Measurements from ENCODE around the gene EME1.
"Not testable (repeated sequence)": the region's sequence is repeated elsewhere in the genome, so short reads cannot be mapped to it uniquely, and the experiment has no call there.

Gene EME1

DNA sequence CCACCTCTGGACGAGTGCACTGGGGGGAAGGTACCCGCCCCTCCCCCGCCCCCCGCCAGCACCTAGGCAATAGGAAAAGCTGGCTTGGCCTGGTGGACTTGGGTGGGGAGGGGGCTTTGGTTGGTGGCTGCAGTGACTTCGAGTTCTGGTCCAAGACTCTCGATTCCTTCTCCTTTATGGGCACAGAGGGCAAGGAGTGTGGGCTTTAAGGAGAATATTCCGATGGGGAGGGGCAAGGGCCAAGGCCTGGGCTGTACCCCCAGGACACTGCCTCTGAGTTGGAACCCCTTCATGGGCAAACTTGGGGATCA is 53.4 kb downstream of the EME1 start:
- DNase-seq (ENCODE audit: low read depth in 2 of 2): no peak

DNA sequence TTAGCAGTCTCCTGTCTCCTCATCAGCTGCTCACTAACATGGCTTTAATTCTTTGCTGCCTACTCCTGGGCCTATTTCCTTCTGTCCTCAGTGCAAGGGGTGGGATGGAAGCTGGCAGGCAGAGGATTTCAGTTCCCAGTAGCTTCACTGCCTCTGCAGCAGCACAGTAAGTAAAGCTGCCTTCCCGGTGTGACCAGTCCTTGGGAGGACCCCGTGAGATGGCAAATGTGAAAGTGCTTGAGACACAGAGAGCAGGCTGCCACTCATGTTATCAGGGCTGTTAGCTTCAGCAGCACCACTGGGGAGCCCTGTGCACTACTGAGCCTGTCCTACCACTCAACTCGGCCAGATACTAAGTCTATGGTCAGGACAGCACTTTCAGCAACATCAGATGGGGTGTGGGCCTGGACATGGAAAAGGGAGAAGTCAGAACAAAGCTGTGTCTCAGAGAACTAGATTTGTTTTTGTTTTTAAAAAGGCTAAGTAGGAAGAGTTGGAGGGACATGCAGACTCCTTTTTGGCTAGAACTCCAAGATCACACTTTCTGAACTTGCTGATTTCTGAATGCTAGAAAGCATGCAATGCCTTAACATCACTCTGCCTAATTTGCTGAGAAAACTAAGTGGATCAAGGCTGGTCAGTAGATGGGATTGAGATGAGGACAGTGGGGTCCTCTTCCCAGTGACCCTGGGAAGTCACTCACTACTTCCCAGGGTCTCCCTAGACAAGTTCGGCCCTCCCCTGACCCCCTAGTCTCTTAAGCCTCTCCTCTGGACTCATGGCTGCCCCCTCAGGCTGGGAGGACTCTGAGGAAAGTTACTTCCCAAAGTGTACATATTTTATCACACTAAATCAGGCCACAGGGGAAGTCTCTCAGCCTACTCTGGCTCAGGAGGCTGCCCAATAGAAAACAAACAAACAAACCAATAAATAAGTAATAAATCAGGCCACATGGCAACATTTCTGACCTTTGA is 54.1 kb downstream of the EME1 start:
- no peak for DNase-seq (ENCODE audit: low read depth in 2 of 2)

DNA sequence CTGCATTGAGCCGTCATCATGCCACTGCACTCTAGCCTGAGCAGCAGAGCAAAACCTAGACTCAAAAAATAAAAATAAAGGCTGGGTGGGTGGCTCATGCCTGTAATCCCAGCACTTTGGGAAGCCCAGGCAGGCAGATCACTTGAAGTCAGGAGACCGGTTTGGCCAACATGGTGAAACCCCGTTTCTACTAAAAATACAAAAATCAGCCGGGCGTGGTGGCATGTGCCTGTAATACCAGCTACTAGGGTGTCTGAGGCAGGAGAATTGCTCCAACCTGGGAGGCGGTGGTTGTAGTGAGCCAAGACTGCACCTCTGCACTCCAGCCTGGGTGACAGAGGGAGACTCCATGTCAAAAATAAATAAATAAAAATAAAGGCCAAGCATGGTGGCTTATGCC is 55.1 kb downstream of the EME1 start:
- not testable (repeated sequence) for DNase-seq (ENCODE audit: low read depth in 2 of 2)

DNA sequence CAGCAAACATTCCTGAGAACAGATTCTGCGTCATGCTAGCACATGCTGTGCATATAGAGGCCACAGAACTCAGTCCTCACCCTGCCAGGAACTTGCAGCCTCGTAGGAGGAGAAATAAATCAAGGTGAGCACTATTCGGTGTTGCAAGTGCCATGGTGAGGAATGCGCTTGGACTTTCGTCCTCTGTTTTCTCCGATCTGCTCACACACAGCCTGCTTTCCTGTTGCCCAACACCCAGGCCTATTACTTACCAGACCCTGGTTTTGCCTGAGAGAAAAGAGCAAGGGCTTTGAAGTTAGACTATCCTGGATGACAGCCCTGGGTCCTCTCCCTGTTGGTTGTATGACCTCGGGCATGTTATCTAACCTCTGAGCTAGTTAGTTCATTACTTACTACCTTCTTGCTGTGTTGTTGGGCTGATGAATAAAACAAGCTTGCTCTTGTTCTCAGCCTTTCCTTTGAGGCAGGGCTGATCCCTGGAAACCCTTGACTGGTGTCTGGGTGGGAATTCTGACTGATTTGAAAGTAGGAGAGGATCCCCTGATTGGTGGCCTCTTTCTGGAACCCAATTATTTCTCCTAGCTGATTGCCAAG is 55.9 kb downstream of the EME1 start:
- no peak for DNase-seq (ENCODE audit: low read depth in 2 of 2)

DNA sequence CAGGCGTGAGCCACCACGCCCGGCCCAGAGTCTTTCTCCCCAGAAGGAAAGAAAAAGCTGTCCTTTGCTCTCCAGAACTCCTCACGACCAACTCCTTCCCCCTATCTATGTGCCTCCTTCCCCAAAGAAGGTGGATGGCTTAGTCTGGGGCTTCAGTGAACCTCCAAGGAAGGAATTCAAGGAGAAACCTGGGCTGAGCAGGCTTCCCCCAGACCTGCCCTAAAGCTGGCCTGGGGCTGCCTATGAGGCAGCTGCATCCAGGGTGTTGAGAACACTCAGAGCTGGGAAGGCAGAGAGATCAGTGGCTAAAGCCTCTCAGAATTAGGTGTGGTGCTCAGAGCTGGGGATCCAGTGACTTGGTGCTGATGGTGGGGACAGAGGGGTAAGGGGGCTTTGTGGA is 56.8 kb downstream of the EME1 start:
- no peak for DNase-seq (ENCODE audit: low read depth in 2 of 2)

All from stimulated activated CD8-positive, alpha-beta memory T cell treated with anti-CD3 and anti-CD28 coated beads, Interleukin-2, amount 100 ng/mL, for 1 hour (primary cell).